Muscle layer of colon (tissue), 2 donors: ENCODE measurements around the gene GDF2.

Experiments used
- H3K27ac ChIP-seq: one replicate; pipeline ENCODE4 v1.7.0; 2013; ENCODE audit warnings: low read depth, mild to moderate bottlenecking, low read length, moderate library complexity
- H3K27me3 ChIP-seq, 2 donors: one replicate each; pipeline ENCODE4 v1.7.0; 2013; ENCODE audit warnings: low read length in 2 of 2, mild to moderate bottlenecking in 2 of 2; ENCODE audit not compliant: insufficient read depth in 2 of 2, control insufficient read depth in 1 of 2
- H3K36me3 ChIP-seq: one replicate; pipeline ENCODE4 v1.7.0; 2013; ENCODE audit warnings: mild to moderate bottlenecking, low read length; ENCODE audit not compliant: insufficient read depth
- H3K4me1 ChIP-seq: one replicate; pipeline ENCODE4 v1.7.0; 2013; ENCODE audit warnings: mild to moderate bottlenecking, low read length; ENCODE audit not compliant: insufficient read depth
- H3K4me3 ChIP-seq, 2 donors: one replicate each; pipeline ENCODE4 v1.7.0; 2013; ENCODE audit warnings: low read length in 2 of 2, low read depth in 1 of 2, mild to moderate bottlenecking in 1 of 2, moderate library complexity in 1 of 2
- H3K9ac ChIP-seq: one replicate; pipeline ENCODE4 v1.7.0; 2013; ENCODE audit warnings: low read length
- H3K9me3 ChIP-seq: one replicate; pipeline ENCODE4 v1.7.0; 2013; ENCODE audit warnings: mild to moderate bottlenecking, low read length
- donor health status: abdominal sarcoma.
- donor health status: Adenocarcinoma of cecum.

GDF2 gene

DNA sequence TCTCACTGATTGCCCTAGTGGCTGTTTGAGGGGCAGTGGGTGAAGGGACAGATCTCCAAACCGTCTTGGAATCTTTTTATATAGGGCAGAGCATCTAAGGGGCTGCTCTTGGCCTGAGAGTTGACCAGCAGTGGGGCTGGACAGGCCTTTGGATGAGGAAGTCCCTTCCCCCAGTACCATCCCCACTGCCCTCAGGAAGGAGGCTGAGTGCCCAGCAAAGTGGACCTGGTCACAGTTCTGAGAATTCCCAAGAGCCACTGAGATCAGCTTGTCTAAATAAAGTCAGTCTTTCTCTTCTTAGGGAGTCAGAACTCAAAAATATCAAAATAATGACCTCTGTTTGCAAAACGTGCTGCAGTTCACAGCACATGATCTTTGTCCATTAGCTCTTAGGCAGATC lies 16.7 kb upstream of the GDF2 start:
- Histone ChIP-seq H3K4me1 (peaks cover 3% of the 10 kb centered on the region), H3K27ac (no peak overlapping the region), H3K27me3 (peaks cover 0 to 22% of the 10 kb centered on the region in 2 donors), H3K36me3 (no peaks in the 10 kb centered on the region), H3K4me3 (no peak overlapping the region), H3K9ac (no peak overlapping the region), H3K9me3 (no peaks in the 10 kb centered on the region)

DNA sequence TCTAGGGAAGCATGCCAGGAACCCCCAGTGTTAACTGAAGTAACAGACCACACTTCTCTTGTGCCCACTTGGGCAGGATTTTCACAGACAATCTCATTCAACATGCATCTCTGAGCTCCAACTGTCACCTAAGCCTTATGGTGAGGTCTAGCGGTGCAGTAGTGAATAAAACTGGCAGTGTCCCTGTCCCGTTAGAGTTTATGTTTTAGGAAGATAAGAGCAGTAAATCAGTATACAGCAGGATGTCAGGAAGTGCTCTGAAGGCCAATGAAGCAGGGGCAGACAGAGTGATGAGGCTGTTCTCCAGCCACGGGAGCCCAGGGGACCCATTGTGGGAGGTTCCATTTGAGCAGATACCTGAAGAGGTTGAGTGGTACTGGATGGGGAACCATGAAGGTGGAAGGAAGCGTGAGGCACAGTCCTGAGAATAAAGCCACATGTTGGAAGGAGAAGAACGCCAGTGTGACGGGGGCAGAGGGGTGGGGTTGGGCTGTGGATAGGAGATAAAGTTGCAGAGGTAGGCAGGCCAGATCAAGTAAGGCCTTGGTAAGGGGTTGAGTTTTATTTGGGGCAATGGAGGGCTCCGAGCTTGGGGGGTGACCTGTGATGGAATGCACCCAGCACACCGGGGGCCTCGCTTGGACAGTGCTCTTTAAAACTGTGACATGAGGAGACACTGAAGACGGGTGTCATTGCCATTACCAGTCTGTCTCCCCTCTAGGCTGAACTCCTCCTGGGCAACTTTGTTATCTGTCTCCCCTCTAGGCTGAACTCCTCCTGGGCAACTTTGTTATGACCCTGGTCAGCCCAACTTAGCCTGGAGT lies 15.7 kb upstream of the GDF2 start:
- Histone ChIP-seq H3K4me3 (no peak overlapping the region), H3K27ac (no peak overlapping the region), H3K27me3 (peaks cover 0 to 12% of the 10 kb centered on the region in 2 donors), H3K9me3 (no peaks in the 10 kb centered on the region), H3K36me3 (no peaks in the 10 kb centered on the region), H3K9ac (no peak overlapping the region), H3K4me1 (no peaks in the 10 kb centered on the region)

DNA sequence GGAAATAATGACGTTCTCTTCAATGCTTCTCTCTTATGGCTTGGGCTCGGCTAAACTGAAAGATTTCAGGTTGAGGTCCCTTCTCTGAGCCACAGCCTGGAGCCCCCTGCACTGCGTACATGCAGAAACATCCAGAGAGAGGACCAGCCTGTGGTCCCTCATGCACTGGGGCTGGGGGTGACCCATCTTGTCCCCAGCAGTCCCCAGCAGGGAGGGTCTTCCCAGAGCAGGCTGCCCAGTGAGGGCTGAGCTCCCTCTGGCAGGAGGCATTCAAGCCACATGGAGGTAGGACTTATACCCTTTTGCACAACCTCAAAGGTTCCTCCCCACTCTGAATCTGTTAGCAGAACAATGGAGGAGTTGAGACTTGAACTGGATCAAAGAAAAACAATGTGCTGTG lies 14.9 kb upstream of the GDF2 start:
- peaks cover 0 to 7% of the 10 kb centered on the region in 2 donors for H3K27me3 ChIP-seq
- no peak overlapping the region for H3K9ac ChIP-seq
- H3K4me3 ChIP-seq: no peak overlapping the region
- no peaks in the 10 kb centered on the region for H3K4me1 ChIP-seq
- H3K27ac ChIP-seq: no peak overlapping the region
- H3K9me3 ChIP-seq: no peaks in the 10 kb centered on the region
- no peaks in the 10 kb centered on the region for H3K36me3 ChIP-seq

DNA sequence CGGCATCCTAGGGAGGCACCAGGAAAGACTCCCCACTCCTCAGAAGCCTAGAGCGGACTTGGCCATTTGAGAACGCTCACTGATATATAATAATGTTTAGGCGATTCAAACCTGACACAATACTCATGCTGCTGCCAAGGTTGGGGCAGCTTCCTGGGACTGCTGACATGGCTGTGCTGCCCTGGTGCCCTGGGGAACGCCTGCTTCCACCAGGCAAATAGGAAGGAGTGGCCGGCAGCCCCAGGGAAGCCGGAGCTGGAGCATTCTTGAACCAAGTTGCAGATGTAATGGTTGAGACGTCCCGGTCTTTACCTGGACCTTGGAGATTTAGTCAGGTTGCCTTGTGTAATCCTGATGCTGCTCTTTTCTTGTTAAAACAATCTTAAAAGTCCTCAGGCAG lies 13.5 kb upstream of the GDF2 start:
- Histone ChIP-seq H3K27me3 (no peaks in the 10 kb centered on the region), H3K36me3 (no peaks in the 10 kb centered on the region), H3K4me3 (no peak overlapping the region), H3K9ac (no peak overlapping the region), H3K27ac (no peak overlapping the region), H3K9me3 (no peaks in the 10 kb centered on the region), H3K4me1 (no peaks in the 10 kb centered on the region)

DNA sequence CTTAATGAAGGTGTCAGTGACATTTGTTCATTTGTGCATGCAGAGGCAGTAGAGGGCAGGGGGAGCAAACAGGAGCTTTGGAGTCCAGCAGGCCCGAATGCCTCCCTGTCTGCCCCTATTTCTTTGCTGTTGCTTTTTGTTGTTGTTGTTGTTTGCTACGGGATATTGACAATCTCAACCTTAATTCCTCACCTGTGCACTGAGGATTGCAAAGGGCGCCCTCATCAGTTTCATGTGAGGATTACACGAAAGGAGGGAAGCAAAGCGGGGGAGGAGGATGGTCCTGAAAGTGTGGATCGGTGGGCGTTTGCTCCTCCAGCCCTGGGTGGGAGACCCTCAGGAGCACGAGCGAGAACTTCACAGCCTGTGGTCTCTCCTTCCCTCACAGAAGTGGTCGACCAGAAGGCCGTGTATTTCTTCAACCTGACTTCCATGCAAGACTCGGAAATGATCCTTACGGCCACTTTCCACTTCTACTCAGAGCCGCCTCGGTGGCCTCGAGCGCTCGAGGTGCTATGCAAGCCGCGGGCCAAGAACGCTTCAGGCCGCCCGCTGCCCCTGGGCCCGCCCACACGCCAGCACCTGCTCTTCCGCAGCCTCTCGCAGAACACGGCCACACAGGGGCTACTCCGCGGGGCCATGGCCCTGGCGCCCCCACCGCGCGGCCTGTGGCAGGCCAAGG lies 12.7 kb upstream of the GDF2 start:
- H3K4me1 ChIP-seq: no peaks in the 10 kb centered on the region
- H3K36me3 ChIP-seq: no peaks in the 10 kb centered on the region
- no peak overlapping the region for H3K4me3 ChIP-seq
- H3K9ac ChIP-seq: no peak overlapping the region
- no peaks in the 10 kb centered on the region for H3K27me3 ChIP-seq
- H3K27ac ChIP-seq: no peak overlapping the region
- H3K9me3 ChIP-seq: no peaks in the 10 kb centered on the region

DNA sequence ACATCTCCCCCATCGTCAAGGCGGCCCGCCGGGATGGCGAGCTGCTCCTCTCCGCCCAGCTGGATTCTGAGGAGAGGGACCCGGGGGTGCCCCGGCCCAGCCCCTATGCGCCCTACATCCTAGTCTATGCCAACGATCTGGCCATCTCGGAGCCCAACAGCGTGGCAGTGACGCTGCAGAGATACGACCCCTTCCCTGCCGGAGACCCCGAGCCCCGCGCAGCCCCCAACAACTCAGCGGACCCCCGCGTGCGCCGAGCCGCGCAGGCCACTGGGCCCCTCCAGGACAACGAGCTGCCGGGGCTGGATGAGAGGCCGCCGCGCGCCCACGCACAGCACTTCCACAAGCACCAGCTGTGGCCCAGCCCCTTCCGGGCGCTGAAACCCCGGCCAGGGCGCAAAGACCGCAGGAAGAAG lies 12.2 kb upstream of the GDF2 start:
- Histone ChIP-seq H3K4me1 (no peaks in the 10 kb centered on the region), H3K9ac (no peak overlapping the region), H3K36me3 (no peaks in the 10 kb centered on the region), H3K9me3 (no peaks in the 10 kb centered on the region), H3K27me3 (no peaks in the 10 kb centered on the region), H3K4me3 (no peak overlapping the region), H3K27ac (no peak overlapping the region)

DNA sequence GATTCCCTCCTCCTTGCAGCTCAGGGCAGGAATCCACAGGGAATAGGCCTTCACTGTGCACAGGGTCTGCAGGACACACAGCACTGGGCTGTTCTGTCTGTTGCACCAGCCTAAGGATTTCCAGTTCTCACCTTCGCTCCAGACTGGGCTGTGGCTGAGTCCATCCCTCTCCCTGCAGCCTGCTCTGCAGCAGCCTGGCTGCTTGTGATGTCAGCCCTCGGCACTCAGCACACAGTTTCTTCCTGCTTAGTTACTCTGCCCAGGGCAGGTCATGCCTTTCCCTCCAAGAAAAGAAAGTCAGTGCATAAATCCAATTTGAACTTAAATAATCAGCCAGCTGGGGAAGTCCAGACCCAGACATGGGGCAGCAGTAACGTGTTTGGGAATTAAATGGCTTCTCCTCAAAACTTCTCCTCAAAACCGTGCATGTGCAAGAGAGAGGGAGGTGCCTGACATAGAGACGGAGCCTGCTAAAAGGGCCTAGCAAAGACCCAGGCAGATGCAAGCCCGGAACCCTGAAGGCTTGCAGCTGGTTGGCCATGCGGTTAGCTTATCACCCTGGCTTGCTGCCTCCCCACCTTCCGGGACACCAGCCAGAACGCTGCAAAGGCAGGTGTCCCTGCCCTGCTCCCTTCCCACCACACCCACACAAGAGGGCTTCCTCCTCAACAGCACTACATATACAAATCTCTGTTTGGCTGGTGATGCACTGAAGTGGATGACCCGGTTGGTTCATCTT lies 10.9 kb upstream of the GDF2 start:
- H3K4me3 ChIP-seq: no peak overlapping the region
- H3K27ac ChIP-seq: no peak overlapping the region
- no peaks in the 10 kb centered on the region for H3K27me3 ChIP-seq
- no peaks in the 10 kb centered on the region for H3K4me1 ChIP-seq
- H3K36me3 ChIP-seq: no peaks in the 10 kb centered on the region
- H3K9ac ChIP-seq: no peak overlapping the region
- no peaks in the 10 kb centered on the region for H3K9me3 ChIP-seq

DNA sequence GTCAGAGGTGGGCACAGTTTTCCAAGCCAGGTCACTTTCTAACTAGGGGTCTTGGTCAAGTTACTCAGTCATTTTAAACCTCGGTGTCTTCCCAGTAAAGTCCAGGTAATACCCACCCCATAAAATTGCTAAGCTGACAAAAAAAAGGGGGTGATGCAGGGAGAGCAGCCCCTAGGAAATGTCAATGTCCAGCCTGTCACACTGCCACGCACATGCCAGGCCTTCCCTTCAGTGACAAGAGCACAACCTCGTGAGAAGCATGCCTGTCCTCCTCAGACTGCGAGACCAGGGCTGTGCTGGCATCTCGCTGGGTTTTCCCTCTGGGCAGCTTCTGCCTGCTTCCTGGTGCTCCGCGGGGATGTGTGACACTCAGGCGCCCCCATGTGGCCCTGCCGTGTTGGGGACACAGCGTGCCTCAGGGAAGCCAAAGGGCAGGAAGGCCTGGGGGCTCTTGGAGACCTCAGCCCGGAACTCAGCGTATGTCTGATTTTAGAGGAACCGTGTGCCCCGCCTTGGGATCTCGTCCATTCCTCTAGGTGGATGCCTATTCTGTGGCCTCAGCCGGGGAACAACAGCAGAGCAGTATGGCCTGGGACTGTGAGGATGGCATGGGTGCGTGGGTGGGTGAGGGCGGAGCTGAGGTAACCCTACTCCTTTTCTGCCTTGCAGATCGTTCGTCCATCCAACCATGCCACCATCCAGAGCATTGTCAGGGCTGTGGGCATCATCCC lies 10.2 kb upstream of the GDF2 start:
- H3K9ac ChIP-seq: no peak overlapping the region
- no peaks in the 10 kb centered on the region for H3K4me1 ChIP-seq
- no peaks in the 10 kb centered on the region for H3K27me3 ChIP-seq
- no peak overlapping the region for H3K27ac ChIP-seq
- H3K9me3 ChIP-seq: no peaks in the 10 kb centered on the region
- H3K4me3 ChIP-seq: no peak overlapping the region
- H3K36me3 ChIP-seq: no peaks in the 10 kb centered on the region

DNA sequence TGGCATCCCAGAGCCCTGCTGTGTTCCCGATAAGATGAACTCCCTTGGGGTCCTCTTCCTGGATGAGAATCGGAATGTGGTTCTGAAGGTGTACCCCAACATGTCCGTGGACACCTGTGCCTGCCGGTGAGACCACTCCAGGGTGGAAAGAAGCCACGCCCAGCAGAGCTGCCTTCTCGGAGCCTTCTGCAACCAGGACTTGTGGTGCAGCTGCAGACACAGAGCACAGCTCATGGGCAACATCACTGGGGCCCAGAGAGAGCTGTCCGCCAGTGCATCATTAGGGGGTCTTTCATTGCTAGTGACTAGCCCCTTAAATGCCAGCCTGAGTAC lies 9.6 kb upstream of the GDF2 start:
- Histone ChIP-seq H3K27ac (no peak overlapping the region), H3K4me3 (no peak overlapping the region), H3K9ac (no peak overlapping the region), H3K4me1 (no peaks in the 10 kb centered on the region), H3K27me3 (no peaks in the 10 kb centered on the region), H3K36me3 (no peaks in the 10 kb centered on the region), H3K9me3 (no peaks in the 10 kb centered on the region)

DNA sequence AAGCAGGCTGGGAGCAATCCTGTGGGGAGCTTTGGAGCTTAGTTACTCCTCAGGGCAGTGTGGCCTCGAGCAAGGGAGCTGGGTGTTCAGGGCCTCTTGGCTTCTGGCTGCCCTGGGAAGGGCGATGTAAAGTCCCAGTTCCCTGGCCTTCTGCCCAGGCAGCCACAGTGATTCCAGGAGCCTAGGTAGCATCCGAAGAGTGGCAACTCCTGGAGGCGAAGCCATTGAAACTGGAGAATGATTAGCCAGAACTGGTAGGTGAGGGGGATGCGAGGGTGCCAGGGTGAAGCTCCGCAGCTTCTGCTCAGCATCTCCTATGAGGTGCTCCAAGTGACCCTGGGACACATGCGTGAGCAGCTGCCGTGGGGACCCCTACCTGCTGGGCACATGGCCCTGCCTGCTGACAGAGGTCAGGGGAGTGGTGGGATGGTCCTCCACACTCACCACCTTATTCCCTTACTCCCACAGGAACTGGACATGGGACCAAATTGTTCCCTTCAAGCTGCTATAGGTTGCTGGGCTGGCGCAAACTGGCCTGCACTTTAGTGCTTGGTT lies 7.8 kb upstream of the GDF2 start:
- no peaks in the 10 kb centered on the region for H3K9me3 ChIP-seq
- H3K4me1 ChIP-seq: no peaks in the 10 kb centered on the region

DNA sequence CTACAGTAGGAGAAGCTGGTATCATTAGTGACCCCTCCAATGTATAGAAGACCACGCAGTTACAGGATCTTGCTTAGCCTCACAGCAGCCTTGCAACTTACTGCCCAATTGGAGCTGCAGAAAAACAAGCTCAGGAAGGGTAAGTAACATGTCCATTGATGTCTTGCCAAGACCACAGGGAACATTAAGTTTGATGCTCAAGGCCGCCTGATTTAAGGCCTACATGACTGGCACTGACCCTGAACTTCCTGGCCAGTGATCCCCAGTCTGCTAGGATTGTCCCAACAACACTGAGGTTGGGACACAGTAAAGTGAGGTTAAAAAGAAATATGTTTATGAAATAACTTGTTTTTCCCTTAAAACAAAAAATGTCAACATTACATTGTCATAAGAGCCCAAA lies 6.8 kb upstream of the GDF2 start:
- Histone ChIP-seq H3K9ac (no peak overlapping the region), H3K4me3 (no peak overlapping the region), H3K27me3 (no peaks in the 10 kb centered on the region), H3K27ac (no peak overlapping the region), H3K36me3 (no peaks in the 10 kb centered on the region), H3K9me3 (no peaks in the 10 kb centered on the region), H3K4me1 (no peaks in the 10 kb centered on the region)

More for the DNA sequence above, 7.8 kb upstream of the GDF2 start:
- no peak overlapping the region for H3K9ac ChIP-seq
- H3K36me3 ChIP-seq: no peaks in the 10 kb centered on the region
- no peaks in the 10 kb centered on the region for H3K27me3 ChIP-seq
- H3K27ac ChIP-seq: no peak overlapping the region
- H3K4me3 ChIP-seq: no peak overlapping the region
